GM19467 (cell line): ENCODE data around the gene KCNA10.
"Not testable (repeated sequence)": the region's sequence is repeated elsewhere in the genome, so short reads cannot be mapped to it uniquely, and the experiment has no call there.

Source experiments
- ATAC-seq: cut with Tn5 transposase; IDR thresholded peaks from one replicate; pipeline ENCODE4 v1.9.1; 2021; ENCODE audit warnings: mild to moderate bottlenecking, moderate library complexity; ENCODE audit not compliant: unreplicated experiment

Gene KCNA10

GRCh38 chr1:110538075-110538474, 19.1 kb upstream of the KCNA10 start:
- no peak for ATAC-seq

DNA sequence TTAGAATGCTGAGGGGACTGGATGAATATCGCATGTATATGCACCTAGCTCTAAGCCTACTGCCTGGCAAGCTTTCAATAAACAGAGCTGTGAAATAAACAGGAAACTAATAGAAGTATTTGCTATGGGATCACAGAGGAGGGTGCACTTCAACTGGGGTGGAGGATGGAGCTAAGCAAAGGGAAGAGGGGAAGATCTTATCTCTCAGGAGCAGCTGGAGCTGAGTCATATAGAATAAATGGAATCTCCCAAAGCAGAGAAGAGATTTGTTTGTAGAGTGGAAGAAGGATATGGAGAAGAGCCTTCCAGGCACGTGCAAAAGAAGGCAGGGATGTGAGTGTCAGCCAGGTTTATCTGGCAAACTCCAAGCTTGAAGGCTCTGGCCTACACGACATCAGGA, 17.0 kb upstream of the KCNA10 start:
- no peak for ATAC-seq

- no peak for ATAC-seq
These were observed 14.3 kb upstream of the KCNA10 start for GRCh38 chr1:110533230-110533629.

DNA sequence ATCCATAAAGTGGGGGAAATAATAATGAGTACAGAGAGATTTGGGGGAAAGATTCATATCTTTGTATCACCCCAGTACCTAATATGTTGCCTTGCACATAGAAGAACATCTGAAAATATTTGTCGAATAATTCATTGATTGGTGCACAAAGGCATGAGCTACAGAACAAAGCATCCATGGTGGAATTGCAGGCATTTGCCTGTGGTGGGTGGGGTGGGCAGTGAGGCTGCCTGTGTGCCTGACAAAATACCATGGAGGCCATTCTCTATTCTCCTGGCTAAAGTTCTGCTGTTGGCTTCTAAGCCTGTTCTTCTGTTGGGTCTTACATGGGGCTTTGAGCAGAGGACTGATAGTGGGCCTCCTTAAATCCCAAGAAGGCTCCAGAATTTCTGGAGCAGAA, 10.0 kb upstream of the KCNA10 start:
- ATAC-seq = no peak

DNA sequence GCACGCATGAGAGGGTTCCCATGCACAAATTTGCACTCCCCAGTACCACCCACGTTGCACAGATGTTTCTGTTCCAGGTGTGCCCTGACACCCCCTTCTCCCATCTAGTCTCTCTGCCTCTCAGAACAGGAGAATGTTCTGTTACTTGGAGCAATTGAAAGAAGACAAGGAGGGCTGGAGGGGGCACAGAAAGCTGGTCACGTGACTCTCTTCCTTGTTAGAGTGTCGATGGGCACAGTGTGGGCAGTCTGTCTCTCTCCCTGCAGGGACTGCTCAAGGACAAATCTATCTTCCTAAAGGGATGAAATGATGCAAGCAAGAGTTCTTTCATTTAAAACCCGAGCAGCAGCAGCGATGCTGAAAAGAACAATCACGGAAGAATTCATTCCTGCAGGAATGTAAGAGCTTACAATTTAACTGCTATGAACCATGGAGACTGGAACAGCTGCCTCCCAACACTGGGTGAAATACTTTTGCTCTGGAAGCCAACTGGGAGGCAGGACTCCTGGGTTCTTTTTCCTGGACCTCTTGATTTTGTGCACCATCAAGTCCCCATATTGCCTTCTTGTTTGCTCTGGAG, 7.3 kb upstream of the KCNA10 start:
- no peak for ATAC-seq

GRCh38 chr1:110525249-110525595, 6.2 kb upstream of the KCNA10 start:
- no peak for ATAC-seq

- ATAC-seq = no peak
These were observed 5.6 kb upstream of the KCNA10 start for GRCh38 chr1:110524311-110525248.

- no peak for ATAC-seq
These were observed 4.0 kb upstream of the KCNA10 start for GRCh38 chr1:110523011-110523410.

DNA sequence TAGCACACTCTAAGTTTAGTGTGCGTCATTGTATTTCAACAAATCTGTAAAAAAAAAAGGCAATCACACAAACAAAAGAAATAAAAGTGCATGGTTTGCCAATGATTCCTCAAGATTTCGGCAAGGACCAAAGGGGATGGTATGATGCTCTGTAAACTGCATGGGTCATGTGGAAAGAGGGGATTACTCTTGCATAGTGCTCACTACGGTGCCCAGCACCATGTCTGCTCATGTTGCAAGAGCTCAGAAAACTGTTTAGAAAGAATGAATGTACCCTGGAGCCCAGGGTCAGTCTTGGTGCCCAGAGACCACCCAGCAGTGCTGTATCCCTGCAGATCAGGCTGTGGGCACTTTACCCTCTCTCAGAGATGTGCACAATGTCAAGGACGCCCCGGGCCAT, 3.6 kb upstream of the KCNA10 start:
- ATAC-seq = no peak

GRCh38 chr1:110520827-110521226, 1.9 kb upstream of the KCNA10 start:
- no peak for ATAC-seq

DNA sequence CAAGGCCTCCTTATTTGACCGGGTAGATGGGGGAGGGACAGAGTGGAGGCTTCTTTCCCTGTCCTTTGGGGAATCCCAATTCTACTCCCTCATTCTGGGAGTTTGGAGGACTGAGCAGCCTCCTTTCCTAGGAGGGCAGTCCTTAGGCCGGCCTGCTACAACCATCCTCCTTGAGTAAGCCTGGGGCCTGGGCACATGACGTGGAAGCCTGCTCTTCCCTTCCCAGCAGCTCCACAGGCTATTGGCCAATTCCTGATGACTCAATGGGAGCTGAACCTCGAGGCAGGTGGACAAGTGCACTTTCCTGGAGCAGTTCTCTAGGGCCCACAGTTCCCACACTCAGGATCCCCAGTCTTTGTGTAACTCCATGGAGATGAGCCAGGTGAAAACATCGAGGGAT, 3.1 kb downstream of the KCNA10 start:
- no peak for ATAC-seq

DNA sequence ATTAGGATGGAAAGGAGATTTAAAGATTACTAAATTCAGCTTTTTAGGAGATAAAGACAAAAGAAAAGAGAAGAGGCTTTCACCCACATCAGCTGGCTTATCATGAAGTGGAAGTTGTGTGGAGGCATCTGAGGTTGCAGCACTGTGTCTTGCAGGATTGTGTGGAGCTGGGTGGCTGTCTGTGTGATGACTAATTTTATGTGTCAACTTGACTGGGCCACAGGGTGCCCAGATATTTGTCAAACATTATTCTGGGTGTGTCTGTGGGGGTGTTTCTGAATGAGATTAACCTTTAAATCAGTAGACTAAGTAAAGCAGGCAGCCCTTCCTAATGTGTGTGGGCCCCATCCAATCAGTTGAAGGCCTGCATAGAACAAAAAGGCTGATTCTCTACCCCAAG, 3.9 kb downstream of the KCNA10 start:
- no peak for ATAC-seq

DNA sequence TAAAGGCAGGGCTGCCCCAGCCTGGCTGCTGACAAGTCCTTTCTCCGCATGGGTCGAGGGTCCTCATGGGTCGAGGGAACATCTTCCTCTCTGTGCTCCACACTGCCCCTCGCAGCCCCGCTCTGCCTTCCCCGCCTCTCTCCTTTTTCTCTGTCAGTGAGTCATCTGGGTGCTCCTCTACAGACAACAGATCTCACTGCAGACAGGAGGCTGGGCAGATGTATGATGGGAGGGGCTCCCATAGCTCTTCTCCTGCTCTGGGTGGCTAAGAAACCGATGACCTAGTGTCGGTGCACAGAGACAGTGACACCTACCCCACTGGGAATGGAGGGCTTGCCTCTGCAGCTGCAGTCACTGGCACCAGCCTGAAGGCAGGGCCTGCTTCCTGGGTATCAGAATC, 5.5 kb downstream of the KCNA10 start:
- no peak for ATAC-seq

DNA sequence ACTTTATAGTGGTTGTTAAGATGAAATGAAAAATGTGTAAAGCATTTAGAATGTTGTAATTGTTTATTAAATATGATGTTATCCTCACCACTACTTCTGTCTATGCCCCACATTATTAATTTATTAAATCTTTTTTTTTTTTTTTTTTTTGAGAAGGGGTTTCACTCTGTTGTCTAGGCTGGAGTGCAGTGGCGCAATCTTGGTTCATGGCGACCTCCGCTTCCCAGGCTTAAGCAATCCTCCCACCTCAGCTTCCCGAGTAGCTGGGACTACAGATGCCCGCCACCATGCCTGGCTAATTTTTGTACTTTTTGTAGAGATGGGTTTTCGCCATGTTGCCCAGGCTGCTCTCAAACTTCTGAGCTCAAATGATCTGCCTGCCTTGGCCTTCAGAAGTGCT, 7.5 kb downstream of the KCNA10 start:
- no peak for ATAC-seq

- not testable (repeated sequence) for ATAC-seq
These were observed 8.1 kb downstream of the KCNA10 start for GRCh38 chr1:110510921-110511320.

DNA sequence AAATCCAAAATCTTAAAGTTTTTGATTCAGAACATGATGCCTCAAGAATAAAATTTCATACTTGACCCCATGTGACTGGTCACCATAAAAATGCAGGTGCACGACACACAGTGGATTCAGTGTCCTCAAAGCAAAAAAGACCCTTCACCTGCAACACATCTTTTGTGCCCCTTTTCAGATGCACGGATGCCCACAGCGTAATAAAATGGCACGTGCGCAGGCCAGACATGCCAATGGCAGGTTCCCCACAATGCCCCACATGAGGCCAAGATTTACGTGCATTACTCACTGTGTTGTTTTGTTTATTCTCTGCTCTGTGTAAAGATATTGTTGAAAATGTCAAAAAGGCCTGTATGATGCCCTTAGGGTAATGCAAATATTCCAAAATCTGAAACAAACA, 9.3 kb downstream of the KCNA10 start:
- no peak for ATAC-seq

DNA sequence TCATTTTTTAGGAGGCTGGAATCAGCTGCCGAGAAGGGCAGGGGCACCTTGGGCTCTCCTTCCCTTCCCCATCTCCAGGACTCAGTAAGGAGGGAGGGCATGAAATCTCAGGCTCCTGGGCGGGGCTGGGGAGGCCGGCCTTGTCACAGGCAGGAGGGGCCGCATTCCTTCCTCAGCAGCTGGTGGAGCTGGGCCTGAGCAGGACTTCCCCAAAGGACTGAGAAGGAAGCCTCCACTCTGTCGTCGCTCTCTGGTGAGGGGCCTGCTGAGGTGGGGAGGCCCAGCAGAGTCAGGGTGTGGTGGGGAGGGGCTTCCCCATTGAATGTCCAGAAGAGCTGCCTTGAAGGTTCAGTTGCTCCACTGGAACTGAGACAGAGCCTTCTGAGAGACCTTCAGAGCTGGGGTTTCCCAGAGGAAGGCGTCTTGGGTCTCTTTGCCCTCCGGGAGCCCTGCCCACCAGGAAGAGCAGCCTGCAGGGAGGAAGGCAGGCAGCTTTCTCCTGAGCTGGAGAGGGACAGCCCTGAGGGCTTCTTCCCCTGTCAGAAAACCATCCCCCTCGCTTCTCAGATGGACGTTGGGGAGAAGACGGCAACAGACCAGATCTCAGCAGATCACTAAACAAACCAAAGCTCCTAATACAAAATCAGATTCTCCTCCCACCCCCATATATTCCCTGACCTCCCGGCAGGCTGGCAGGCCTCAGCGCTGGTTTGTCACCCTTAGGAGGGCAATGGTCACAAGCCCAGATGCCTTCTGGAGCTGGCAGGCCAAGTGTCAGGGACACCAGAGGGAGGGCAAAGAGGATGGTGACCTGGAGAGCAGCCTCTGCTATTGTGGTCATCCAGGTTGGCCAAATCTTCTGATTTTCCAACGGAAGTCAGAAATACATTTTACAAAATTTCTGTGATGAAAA, 10.7 kb downstream of the KCNA10 start:
- no peak for ATAC-seq

DNA sequence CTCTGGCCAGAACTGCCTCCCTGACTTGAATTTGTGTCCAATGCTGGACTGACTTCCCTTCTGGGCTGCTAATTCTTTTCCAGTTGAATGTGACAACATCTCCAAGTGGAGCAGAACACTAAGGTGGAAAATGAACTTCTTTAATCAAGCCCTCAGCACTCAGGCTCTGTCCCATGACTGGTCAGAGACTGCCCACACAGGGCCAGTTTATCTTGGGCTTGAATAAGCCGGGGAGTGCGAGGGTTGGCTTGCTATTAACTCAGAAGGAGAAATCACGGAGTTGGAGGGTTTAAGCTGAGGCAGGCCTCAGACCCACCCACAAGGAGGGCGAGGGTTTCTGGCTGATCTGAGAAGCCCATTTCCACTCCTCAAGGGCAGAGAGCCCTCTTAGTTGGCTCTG, 12.4 kb downstream of the KCNA10 start:
- no peak for ATAC-seq

GRCh38 chr1:110505596-110505995, 13.4 kb downstream of the KCNA10 start:
- ATAC-seq = no peak

- ATAC-seq = no peak
These were observed 14.7 kb downstream of the KCNA10 start for GRCh38 chr1:110504226-110504625.

GRCh38 chr1:110503471-110503870, 15.5 kb downstream of the KCNA10 start:
- no peak for ATAC-seq
